NCI-H2227 (cell line): ENCODE results near the gene FTSJ1.
"Not testable (repeated sequence)": the region's sequence is repeated elsewhere in the genome, so short reads cannot be mapped to it uniquely, and the experiment has no call there.

Experiments used
- DNase-seq: peaks from one replicate; lab custom pipeline; 2025; ENCODE audit not compliant: unreplicated experiment; lab: John Stamatoyannopoulos, UW

FTSJ1 gene

GRCh38 chrX:48475774-48476577, at the start of gene FTSJ1:
FTSJ1 (plus strand) TSS chrX:48476199; CDS start chrX:48478048, 1,849 bp downstream.
- DNase-seq = peak; percentile 96

GRCh38 chrX:48427027-48427716, 48.8 kb upstream of the FTSJ1 start:
- DNase-seq = not testable (repeated sequence)

GRCh38 chrX:48429606-48430005, 46.4 kb upstream of the FTSJ1 start:
- not testable (repeated sequence) for DNase-seq

GRCh38 chrX:48430166-48430565, 45.8 kb upstream of the FTSJ1 start:
- DNase-seq = not testable (repeated sequence)

GRCh38 chrX:48433713-48434112, 42.3 kb upstream of the FTSJ1 start:
- DNase-seq = not testable (repeated sequence)

- not testable (repeated sequence) for DNase-seq
Observed at GRCh38 chrX:48447201-48447600, 28.8 kb upstream of the FTSJ1 start.

- no peak for DNase-seq
Observed at GRCh38 chrX:48450076-48450475, 25.9 kb upstream of the FTSJ1 start.

- no peak for DNase-seq
Observed at GRCh38 chrX:48451708-48452107, 24.3 kb upstream of the FTSJ1 start.

- no peak for DNase-seq
Observed at GRCh38 chrX:48456628-48457331, 19.2 kb upstream of the FTSJ1 start.

- no peak for DNase-seq
Observed at GRCh38 chrX:48458711-48459110, 17.3 kb upstream of the FTSJ1 start.

GRCh38 chrX:48459483-48459882, 16.5 kb upstream of the FTSJ1 start:
- no peak for DNase-seq

GRCh38 chrX:48460031-48460430, 16.0 kb upstream of the FTSJ1 start:
- DNase-seq = no peak

- DNase-seq = no peak
Observed at GRCh38 chrX:48460606-48461005, 15.4 kb upstream of the FTSJ1 start.

- DNase-seq = no peak
Observed at GRCh38 chrX:48461830-48462229, 14.2 kb upstream of the FTSJ1 start.

GRCh38 chrX:48465336-48465933, 10.6 kb upstream of the FTSJ1 start:
- no peak for DNase-seq

GRCh38 chrX:48466696-48467095, 9.3 kb upstream of the FTSJ1 start:
- DNase-seq = no peak

- DNase-seq = no peak
Observed at GRCh38 chrX:48467281-48467761, 8.7 kb upstream of the FTSJ1 start.

GRCh38 chrX:48468247-48468671, 7.7 kb upstream of the FTSJ1 start:
- DNase-seq = no peak

- DNase-seq = no peak
Observed at GRCh38 chrX:48468693-48469691, 7.0 kb upstream of the FTSJ1 start.
